Stimulated activated CD8-positive, alpha-beta memory T cell treated with anti-CD3 and anti-CD28 coated beads, Interleukin-7, amount 100 ng/mL, for 4 hours (primary cell): ENCODE data around the gene CACNA1C.

ENCODE experiments used
- DNase-seq, 2 donors: peaks; one replicate each; pipeline ENCODE4 v3.0.0-alpha.2; 2020; ENCODE audit warnings: low read depth in 2 of 2

CACNA1C gene

GRCh38 chr12:2507814-2508213, 455.0 kb downstream of the CACNA1C start:
- no peak for DNase-seq

GRCh38 chr12:2509137-2509536, 456.4 kb downstream of the CACNA1C start:
- no peak for DNase-seq

GRCh38 chr12:2510045-2510444, 457.3 kb downstream of the CACNA1C start:
- DNase-seq = no peak

- no peak for DNase-seq
Observed at GRCh38 chr12:2513141-2514037, 460.6 kb downstream of the CACNA1C start.

GRCh38 chr12:2514038-2514340, 461.2 kb downstream of the CACNA1C start:
- no peak for DNase-seq

GRCh38 chr12:2520722-2521246, 468.0 kb downstream of the CACNA1C start:
- no peak for DNase-seq

- DNase-seq = no peak
Observed at GRCh38 chr12:2523317-2523716, 470.5 kb downstream of the CACNA1C start.

DNA sequence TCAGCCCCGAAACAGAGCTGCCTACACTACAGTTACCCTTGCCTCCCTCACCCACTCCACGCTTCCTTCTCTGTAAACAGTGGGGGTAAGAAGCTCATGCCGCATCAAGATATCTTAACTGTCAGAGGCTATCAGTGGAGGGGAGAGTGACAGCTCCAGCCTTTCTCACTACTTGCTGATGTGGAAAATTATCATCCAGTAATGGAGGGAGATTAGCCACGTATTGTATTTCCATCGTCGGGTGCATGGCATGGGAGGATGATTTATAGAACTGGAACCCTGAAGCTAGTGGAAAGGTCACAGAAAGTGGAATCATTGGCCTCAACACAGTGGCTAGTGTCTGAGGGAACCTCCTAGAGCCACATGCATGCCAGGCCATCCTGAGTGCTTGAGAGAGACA, 471.1 kb downstream of the CACNA1C start:
- DNase-seq = no peak

DNA sequence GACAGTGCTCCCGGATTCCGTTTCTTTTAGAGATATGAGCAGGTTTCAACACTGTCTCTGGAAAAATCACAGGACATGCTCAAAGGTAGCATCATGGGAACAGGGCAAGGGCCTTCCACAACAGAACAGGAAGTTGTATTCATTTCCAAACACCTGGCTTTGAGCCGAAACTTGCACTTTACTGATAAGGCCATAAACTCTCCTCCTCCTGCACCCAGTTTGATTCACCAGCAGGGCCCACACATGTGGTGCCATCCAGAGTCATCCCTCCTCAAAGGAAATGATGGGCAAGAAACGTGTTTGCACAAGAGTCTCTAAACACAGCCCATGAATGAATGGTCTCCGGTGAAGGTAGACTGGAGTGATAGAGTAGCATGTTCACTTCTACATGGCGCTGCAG, 473.6 kb downstream of the CACNA1C start:
- DNase-seq = no peak

DNA sequence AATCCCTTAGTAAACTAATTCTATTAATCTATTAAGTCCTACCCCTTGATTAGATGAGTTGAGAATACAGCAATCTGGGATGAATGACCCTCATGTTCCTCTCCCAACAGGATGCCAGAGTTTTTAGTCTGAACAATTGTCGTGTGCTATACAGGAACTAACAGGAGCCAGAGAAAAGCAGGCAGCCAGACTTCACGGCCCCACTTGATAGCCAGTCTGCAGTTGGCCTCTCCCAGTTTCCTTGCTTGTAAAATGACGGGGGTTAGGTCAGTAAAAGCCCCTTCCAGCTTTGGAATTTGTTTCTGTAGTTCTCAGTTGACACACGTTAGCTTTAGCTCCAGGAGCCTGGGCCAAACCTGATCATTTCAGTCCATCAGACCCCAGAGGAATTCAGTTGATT, 475.2 kb downstream of the CACNA1C start:
- no peak for DNase-seq

DNA sequence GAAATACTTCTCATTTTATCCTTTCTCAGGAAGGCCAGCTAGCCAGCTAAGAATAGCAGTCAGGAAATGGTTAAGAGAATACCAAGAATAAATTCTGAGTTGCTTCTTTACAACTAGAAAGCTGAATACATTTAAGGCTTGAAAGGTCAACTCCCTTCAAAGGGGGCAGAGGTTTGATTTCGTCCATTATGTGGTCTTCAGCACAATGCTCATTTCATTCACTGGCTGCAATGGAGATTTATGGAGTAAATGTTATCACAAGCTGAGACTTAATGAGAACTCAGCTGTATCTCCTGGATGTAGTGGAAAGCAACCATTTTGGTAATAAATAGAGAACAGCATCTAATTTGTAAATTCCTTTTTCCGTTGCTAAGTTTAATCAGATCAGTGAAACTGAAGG, 477.0 kb downstream of the CACNA1C start:
- no peak for DNase-seq

DNA sequence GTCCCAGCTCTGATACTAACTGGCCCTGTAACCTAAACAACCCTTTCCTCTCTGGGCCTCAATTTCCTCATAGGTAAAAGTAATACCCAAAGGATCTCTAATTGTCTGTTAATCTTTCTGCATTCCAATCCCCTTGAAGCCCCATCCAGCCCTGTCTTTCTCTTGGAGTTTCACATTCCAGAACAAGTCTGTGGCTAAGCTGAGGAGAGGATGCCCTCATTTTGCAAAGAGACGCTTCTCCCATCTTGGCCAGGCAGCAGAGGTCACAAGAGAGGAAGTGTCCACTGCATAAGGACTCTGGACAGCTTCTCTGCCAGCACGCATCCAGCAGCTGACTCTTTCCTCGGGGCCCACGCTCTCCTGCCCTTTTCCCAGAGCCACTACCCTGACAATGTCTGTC, 478.6 kb downstream of the CACNA1C start:
- no peak for DNase-seq

DNA sequence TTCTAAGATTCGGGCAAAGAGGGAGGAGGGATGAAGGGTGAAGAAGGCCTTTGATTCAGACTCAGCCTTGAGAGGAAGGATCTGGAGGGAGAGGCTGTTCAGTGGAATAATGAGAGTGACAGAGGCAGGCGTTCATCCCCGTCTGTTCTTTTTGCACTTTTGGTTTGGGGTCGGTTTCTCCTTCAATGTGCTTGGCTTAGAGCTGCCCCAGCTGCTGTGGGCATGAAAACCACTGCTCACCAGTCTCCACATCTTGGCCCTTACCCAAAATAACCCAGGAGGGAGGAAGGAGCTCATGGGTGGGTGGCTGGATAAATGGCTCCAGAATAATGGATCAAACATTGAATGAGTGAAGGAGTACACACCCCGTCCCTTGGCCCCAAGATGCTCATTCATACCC, 480.2 kb downstream of the CACNA1C start:
- DNase-seq = no peak

DNA sequence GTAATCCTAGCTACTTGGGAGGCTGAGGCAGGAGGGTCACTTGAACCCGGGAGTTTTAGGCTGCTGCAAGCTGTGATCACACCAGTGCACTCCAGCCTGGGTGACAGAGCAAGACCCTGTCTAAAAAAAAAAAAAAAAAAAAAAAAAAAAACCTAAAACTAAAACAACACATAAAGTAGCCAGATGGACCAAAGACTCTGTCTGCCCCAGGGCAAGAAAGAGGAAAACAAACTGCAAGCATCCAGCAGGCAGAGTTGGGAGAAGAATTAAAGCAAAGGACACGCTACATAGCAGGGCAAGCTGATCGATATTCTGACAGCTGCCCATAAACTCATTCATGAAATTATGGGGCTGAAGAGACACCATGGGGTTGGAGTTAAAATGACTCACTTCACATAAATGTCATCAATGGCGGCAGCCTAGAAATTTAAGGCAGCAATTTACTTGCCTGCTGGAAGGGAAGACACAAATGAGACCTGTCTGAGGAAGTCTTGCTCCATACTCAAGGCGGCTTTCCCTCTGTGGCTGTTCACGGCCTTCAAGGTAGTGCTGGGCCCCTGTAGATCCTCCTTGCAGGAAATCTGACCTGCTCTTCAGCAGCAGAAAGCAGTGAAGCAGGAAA, 482.9 kb downstream of the CACNA1C start:
- DNase-seq = no peak

GRCh38 chr12:2536724-2537123, 483.9 kb downstream of the CACNA1C start:
- no peak for DNase-seq

GRCh38 chr12:2537868-2538541, 485.2 kb downstream of the CACNA1C start:
- DNase-seq = no peak

GRCh38 chr12:2539938-2540337, 487.2 kb downstream of the CACNA1C start:
- DNase-seq = no peak

- DNase-seq = no peak
Observed at GRCh38 chr12:2540535-2540941, 487.8 kb downstream of the CACNA1C start.

- DNase-seq = no peak
Observed at GRCh38 chr12:2541631-2542204, 488.9 kb downstream of the CACNA1C start.

- DNase-seq = no peak
Observed at GRCh38 chr12:2543801-2544200, 491.0 kb downstream of the CACNA1C start.

DNA sequence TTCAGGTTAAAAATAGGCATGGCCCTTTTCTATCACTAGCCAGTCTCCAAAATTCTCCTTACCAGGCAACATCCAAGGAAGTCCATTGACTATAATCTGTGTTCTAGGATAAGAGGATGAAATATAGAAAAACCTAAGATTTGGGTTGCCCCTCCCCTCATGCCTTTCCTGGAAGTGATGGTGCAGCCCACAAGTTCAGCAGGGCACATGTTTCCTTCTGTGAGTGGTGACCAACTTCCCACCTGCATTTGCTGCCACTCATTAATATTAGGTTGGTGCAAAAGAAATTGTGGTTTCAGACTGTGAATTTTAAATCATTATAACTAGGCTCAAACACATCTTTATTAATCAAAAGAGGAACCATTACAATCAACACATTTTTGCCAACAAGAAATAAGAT, 491.4 kb downstream of the CACNA1C start:
- no peak for DNase-seq

- no peak for DNase-seq
Observed at GRCh38 chr12:2547273-2548044, 494.7 kb downstream of the CACNA1C start.
